Activated naive CD4-positive, alpha-beta T cell treated with anti-CD3 and anti-CD28 coated beads, Interleukin-2, amount 50 U/mL, for 16 hours (primary cell): Measurements from ENCODE around the gene ZNF549.
"Not testable (repeated sequence)": the region's sequence is repeated elsewhere in the genome, so short reads cannot be mapped to it uniquely, and the experiment has no call there.

Experiments used
- DNase-seq: peaks from one replicate; pipeline ENCODE4 v3.0.0-alpha.2; 2020

The ZNF549 gene

GRCh38 chr19:57527136-57527881, at the start of gene ZNF549:
ZNF549 (plus strand) TSS chr19:57527356; CDS start chr19:57527574, 218 bp downstream.
- DNase-seq, result peak; percentile 90

- DNase-seq, result peak; percentile 98
Observed at GRCh38 chr19:57487477-57488298, 39.5 kb upstream of the ZNF549 start, which contains the start of gene ZNF419. ZNF419 (plus strand) TSS chr19:57487750; CDS start chr19:57487951, 201 bp downstream.

- DNase-seq, result not testable (repeated sequence)
Observed at GRCh38 chr19:57488299-57488644, 38.9 kb upstream of the ZNF549 start.

- not testable (repeated sequence) for DNase-seq
Observed at GRCh38 chr19:57499332-57499679, 27.9 kb upstream of the ZNF549 start.

GRCh38 chr19:57499680-57500395, 27.3 kb upstream of the ZNF549 start, which contains the start of gene ZNF773:
ZNF773 (plus strand) TSS chr19:57499938; CDS start chr19:57500081, 143 bp downstream.
- DNase-seq, result peak; percentile 98

GRCh38 chr19:57500400-57500799, 26.8 kb upstream of the ZNF549 start:
- not testable (repeated sequence) for DNase-seq

- DNase-seq, result no peak
Observed at GRCh38 chr19:57506163-57506562, 21.0 kb upstream of the ZNF549 start.

DNA sequence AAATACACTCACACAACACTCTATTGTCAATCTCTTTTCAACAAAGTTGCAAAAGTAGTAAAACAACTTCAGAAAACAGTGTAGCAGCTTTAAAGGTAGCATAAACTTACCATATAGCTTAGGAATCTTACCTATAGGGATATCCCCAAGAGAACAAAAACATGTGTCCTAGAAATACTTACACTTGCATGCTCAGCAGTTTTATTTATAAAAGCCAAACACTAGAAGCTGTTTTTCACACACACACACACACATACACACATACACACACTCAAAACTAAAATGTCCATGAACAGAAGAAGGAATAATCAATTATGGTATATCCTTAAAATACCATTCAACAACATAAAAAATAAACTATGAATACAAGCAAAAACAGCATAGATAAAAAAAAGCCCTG, 15.7 kb upstream of the ZNF549 start:
- DNase-seq, result no peak

DNA sequence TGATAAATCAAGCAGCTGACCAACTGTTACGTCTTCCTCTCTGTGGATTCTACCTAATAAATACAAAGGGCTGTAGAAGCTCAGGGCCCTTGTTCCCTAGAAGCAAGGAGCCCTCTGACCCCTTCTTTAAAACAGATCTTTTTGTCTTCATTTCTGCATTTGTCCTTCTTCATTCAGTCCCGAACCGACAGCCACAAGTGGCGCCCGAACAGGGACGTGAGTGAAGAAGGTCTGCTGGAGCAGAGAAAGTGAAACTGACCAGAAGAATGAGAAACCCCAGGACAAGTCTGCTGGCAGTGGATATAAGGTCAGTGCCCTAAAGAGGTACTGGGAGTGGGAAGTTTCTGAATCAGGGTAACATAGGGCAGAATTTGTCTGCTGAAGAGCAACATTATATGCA, 14.3 kb upstream of the ZNF549 start:
- DNase-seq, result no peak

GRCh38 chr19:57515255-57515654, 11.9 kb upstream of the ZNF549 start:
- DNase-seq, result no peak

GRCh38 chr19:57518021-57518420, 9.1 kb upstream of the ZNF549 start:
- DNase-seq, result not testable (repeated sequence)

DNA sequence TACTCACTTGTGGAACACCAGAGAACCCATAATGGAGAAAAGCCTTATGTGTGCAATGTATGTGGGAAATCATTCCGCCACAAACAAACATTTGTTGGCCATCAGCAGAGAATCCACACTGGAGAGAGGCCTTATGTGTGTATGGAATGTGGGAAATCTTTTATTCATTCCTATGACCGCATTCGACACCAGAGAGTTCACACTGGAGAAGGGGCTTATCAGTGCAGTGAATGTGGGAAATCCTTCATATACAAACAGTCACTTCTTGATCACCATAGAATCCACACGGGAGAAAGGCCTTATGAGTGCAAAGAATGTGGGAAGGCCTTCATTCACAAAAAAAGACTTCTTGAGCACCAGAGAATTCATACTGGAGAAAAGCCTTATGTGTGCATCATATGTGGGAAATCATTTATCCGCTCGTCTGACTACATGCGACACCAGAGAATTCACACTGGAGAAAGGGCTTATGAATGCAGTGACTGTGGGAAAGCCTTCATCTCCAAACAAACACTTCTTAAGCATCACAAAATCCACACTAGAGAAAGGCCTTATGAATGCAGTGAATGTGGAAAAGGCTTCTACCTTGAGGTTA, 10.9 kb downstream of the ZNF549 start:
- no peak for DNase-seq

DNA sequence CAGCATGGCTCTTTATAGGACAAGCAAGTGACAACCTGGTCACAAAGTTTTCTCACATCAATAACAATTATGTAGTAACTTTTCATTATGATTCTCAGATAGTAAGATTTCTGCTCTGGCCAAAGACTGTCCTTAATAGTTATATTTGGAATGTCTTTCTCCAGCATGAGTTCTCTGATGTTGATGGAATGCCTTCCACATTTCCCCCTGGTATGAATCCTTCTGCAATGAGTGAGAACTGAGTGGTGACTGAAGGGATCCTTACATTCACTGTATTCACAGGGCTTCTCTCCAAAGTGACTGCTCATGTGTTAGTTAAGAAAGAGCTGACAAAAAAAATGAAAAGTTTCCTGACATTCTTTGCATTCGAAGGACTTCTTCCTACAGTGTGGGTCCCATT, 19.4 kb downstream of the ZNF549 start:
- no peak for DNase-seq

- DNase-seq, result no peak
Observed at GRCh38 chr19:57552432-57552831, 25.3 kb downstream of the ZNF549 start.

- no peak for DNase-seq
Observed at GRCh38 chr19:57557659-57558058, 30.5 kb downstream of the ZNF549 start.

DNA sequence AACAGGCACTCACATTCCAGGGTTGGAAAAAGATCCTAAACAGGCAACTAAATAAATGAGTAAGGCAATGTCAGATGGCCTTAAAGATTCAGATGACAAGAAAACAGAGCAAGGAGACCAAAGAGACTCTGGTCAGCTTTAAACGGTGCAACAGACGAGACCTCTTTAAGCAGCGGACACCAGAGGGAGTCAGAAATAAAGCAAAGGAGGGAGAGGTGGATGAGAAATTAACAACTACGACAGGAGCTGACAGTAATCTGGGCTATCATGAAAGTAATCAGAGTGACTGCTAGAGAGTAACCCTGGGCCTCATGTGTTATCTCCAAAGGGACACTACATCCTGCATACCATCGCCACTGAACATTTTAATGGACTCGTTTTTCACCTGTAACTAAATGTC, 31.4 kb downstream of the ZNF549 start:
- no peak for DNase-seq

GRCh38 chr19:57559008-57559403, 31.9 kb downstream of the ZNF549 start:
- peak; percentile 17 for DNase-seq

DNA sequence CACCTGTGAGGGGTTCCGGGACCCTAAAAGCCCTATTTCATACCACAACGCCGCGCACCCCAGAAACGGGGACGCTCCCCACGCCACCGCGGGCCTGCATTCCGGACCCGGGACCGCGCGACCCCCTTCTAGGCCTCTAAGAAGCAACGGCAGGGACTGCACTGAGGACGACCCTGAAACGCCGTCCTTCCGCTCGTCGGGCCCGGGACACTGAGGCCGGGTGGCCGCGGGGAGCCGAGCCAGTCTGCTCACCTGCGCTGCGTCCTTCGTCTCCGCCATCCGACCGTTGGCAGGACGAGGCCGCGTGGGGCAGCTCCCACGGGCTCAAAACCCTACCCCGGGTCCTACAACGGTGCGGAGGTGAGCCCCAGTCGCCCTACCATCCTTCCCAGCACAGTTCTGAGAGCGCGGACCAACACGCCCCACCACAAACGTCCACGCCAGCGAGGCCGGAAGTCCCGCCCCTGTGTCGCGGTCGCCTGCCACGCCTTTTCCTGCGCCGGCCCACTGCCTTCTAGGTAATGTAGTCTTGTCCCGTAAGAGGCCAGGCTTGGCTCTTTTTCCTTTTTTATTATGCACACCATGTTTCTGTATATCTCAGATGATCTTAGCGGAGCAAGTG, 32.4 kb downstream of the ZNF549 start, which contains the start of gene ZNF550:
TSS of gene ZNF550 (minus strand) at position 460 of the 622 bp plus-strand sequence. CDS start at position 279, 181 bp downstream.
- peak; percentile 91 for DNase-seq

DNA sequence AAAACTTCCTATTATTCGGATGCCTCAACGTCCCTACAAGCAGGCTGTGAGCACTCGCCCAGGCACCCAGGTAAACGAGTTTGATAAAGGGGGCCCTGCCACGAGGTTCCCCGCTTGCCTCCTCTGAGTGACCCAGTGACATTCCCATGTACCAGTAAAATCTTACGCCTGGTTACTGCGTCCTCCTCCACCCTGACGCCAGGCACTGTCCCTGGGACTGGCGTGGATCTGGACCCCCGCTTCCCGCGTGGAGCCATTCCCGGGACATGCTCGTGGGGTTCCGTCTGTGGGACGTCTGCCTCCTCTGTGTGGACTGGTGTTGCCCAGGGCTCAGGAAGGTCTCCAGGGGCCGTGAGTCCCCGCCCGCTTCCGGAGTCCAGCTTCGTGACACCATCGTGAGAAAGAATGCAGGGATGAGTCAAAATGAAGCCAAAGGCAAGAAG, 32.9 kb downstream of the ZNF549 start:
- DNase-seq, result no peak

- no peak for DNase-seq
Observed at GRCh38 chr19:57563547-57563946, 36.4 kb downstream of the ZNF549 start.

GRCh38 chr19:57566396-57567265, 39.5 kb downstream of the ZNF549 start:
- no peak for DNase-seq
